HG03354 (cell line): Measurements from ENCODE around the gene RHOB.
"Not testable (repeated sequence)": the region's sequence is repeated elsewhere in the genome, so short reads cannot be mapped to it uniquely, and the experiment has no call there.

Experiments used
- ATAC-seq: cut with Tn5 transposase; IDR thresholded peaks from one replicate; pipeline ENCODE4 v1.9.1; 2021; ENCODE audit warnings: mild to moderate bottlenecking; ENCODE audit not compliant: unreplicated experiment, poor library complexity, severe bottlenecking

Gene RHOB

GRCh38 chr2:20487392-20488174, 40.7 kb downstream of the RHOB start:
- no peak for ATAC-seq

GRCh38 chr2:20488201-20488641, 41.3 kb downstream of the RHOB start:
- ATAC-seq: no peak

GRCh38 chr2:20488782-20489181, 41.9 kb downstream of the RHOB start:
- no peak for ATAC-seq

GRCh38 chr2:20490300-20491181, 43.7 kb downstream of the RHOB start:
- no peak for ATAC-seq

- ATAC-seq: no peak
Measured at GRCh38 chr2:20491739-20492531, 45.1 kb downstream of the RHOB start.

- not testable (repeated sequence) for ATAC-seq
Measured at GRCh38 chr2:20493095-20493494, 46.2 kb downstream of the RHOB start.

GRCh38 chr2:20494241-20494640, 47.4 kb downstream of the RHOB start:
- ATAC-seq: no peak

GRCh38 chr2:20496076-20496872, 49.4 kb downstream of the RHOB start:
- no peak for ATAC-seq

GRCh38 chr2:20496942-20497341, 50.1 kb downstream of the RHOB start:
- no peak for ATAC-seq
